Mesothelial cell of epicardium (in vitro differentiated cells): ENCODE results near the gene DDAH1. TPM values are rescaled to one million over a fixed set of nuclear protein-coding genes. Genes with fewer than 3 reads are reported as not detected.

Source experiments
- DNase-seq, 2 experiments: peaks; one replicate each; pipeline ENCODE4 v3.0.0; 2021; ENCODE audit warnings: low spot score in 2 of 2; ENCODE audit not compliant: unreplicated experiment in 2 of 2
- H3K27ac Mint-ChIP-seq: 2 replicates; pipeline ENCODE4 v1.8.0; 2021; ENCODE audit warnings: mixed read lengths
- H3K27me3 Mint-ChIP-seq: 2 replicates; pipeline ENCODE4 v1.8.0; 2021; ENCODE audit warnings: low read depth, mixed read lengths
- H3K36me3 Mint-ChIP-seq: 2 replicates; pipeline ENCODE4 v1.8.0; 2021; ENCODE audit warnings: mixed read lengths
- H3K4me1 Mint-ChIP-seq: 2 replicates; pipeline ENCODE4 v1.8.0; 2021; ENCODE audit warnings: mixed read lengths
- H3K4me3 Mint-ChIP-seq: 2 replicates; pipeline ENCODE4 v1.8.0; 2021; ENCODE audit warnings: mild to moderate bottlenecking, moderate library complexity, mixed read lengths
- H3K9me3 Mint-ChIP-seq: 2 replicates; pipeline ENCODE4 v1.8.0; 2021; ENCODE audit warnings: mixed read lengths
- total RNA-seq: library from RNA; stranded (reverse); gene quantifications from 3 replicates; pipeline ENCODE4 v1.2.1, GENCODE V29; 2021
- TF ChIP-seq, protein P1 (sequence below): fragments of 200-600 bp; sonication (generic); IDR thresholded peaks from one replicate; pipeline ENCODE4 v1.5.0; 2021; ENCODE audit warnings: antibody characterized with exemption; ENCODE audit not compliant: unreplicated experiment

The DDAH1 gene
- total RNA-seq, 1 donor from 2014 or later, result 26.1 TPM

DNA sequence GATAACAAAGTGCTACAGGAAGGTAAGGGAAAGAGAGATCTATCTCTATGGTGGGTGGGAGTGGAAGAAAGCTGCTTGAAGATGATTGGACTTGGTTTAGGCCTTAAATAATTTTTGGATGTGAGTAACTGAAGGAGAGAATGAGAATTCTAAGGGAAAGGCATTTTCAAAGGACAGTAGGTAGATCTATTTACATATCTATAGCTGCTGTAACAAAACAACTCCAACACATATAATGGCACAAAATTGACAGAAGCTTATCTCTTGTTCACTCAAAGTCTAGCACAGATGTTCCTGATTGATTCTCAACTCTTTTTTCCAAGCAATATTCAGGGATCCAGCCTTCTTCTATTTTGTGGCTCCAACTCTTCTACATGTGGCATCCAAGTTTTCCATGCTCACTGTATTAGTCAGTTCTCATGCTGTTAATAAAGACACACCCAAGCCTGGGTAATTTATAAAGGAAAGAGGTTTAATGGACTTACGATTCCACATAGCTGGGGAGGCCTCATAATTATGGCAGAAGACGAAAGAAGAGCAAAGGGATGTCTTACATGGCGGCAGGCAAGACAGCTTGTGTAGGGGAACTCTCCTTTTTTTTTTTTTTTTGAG lies 3.1 kb upstream of the DDAH1 start:
- TF ChIP-seq, protein P1, sequence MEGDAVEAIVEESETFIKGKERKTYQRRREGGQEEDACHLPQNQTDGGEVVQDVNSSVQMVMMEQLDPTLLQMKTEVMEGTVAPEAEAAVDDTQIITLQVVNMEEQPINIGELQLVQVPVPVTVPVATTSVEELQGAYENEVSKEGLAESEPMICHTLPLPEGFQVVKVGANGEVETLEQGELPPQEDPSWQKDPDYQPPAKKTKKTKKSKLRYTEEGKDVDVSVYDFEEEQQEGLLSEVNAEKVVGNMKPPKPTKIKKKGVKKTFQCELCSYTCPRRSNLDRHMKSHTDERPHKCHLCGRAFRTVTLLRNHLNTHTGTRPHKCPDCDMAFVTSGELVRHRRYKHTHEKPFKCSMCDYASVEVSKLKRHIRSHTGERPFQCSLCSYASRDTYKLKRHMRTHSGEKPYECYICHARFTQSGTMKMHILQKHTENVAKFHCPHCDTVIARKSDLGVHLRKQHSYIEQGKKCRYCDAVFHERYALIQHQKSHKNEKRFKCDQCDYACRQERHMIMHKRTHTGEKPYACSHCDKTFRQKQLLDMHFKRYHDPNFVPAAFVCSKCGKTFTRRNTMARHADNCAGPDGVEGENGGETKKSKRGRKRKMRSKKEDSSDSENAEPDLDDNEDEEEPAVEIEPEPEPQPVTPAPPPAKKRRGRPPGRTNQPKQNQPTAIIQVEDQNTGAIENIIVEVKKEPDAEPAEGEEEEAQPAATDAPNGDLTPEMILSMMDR, result no peak
- H3K4me3 Mint-ChIP-seq, result no peak overlapping the region

DNA sequence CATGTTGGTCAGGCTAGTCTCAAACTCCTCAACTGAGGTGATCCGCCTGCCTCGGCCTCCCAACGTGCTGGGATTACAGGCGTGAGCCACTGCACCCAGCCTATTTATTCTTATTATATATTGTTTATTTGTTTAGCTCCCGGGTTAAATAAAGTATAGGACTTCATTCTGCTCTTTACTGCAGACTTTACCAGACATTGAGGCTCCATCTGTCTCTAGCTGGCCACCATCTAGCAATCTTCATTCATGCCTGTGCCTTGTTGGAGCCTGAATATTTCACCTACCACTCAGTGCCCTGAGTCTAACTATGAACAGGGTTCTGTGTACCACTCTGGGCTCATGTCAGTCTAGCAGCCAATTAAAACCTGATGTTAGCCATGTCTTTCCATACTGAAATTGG lies 2.1 kb upstream of the DDAH1 start:
- H3K36me3 Mint-ChIP-seq, result no peaks in the 10 kb centered on the region
- peaks cover 23% of the 10 kb centered on the region for H3K4me1 Mint-ChIP-seq
- no peaks in the 10 kb centered on the region for H3K27me3 Mint-ChIP-seq
- TF ChIP-seq, protein P1, result no peak
- H3K9me3 Mint-ChIP-seq, result no peaks in the 10 kb centered on the region
- no peak overlapping the region for H3K27ac Mint-ChIP-seq
- H3K4me3 Mint-ChIP-seq, result no peak overlapping the region
- DNase-seq, result no peak

More for the DNA sequence above, 3.1 kb upstream of the DDAH1 start:
- Mint-ChIP-seq H3K9me3 (no peaks in the 10 kb centered on the region), H3K36me3 (no peaks in the 10 kb centered on the region), H3K4me1 (peaks cover 25% of the 10 kb centered on the region), H3K27me3 (no peaks in the 10 kb centered on the region), H3K27ac (no peak overlapping the region)
- no peak for DNase-seq

DNA sequence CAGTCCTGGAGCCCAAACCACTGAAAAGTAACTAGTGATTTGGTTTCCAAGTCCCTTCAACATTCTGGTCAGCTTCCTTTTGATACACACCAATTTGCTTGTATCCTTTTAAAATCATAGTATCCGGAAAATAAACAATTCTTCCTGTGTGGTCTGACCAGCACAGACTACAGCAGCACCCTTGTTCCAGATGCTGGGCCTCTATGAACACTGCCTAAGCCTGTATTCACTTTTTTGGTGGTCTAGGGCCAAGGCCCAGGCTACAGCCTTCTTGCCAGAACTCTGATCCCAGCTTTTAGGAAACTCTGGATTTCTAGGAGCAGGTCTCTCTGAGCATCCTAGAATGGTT lies 801 bp upstream of the DDAH1 start:
- peak overlapping the region; percentile 62 for H3K4me3 Mint-ChIP-seq
- peaks cover 24% of the 10 kb centered on the region for H3K4me1 Mint-ChIP-seq
- H3K9me3 Mint-ChIP-seq, result no peaks in the 10 kb centered on the region
- H3K36me3 Mint-ChIP-seq, result no peaks in the 10 kb centered on the region
- no peak for DNase-seq
- peak overlapping the region; percentile 64 for H3K27ac Mint-ChIP-seq
- TF ChIP-seq, protein P1, result no peak
- H3K27me3 Mint-ChIP-seq, result no peaks in the 10 kb centered on the region

DNA sequence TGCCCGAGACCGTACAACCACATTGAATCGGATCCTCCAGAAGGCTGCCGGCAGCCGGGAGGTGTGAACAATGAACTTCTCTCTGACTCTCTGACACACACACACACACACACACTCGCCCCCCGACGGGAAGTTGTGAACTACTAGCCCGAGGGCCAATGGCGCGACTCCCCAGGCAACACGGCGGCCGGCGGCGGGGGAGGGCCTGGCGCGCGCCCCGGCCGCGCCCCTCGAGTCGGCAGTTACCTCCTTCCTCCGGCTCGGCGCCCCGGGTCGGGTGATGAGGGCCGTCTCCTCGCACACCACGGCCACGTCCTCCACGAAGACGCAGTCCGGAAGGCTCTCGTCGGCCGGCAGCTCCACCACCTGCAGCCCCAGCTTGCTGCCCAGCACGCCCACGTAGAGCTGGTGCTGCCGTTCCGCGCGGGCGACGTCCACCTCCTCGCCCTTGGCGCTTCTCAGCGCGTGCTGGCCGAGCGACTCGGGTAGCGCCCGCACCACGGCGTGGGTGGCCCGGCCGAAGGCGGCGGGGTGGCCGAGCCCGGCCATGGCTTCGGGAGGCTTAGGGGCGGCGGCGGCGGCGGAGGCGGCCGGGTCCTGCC lies 361 bp downstream of the DDAH1 start:
- no peak overlapping the region for H3K27ac Mint-ChIP-seq

DNA sequence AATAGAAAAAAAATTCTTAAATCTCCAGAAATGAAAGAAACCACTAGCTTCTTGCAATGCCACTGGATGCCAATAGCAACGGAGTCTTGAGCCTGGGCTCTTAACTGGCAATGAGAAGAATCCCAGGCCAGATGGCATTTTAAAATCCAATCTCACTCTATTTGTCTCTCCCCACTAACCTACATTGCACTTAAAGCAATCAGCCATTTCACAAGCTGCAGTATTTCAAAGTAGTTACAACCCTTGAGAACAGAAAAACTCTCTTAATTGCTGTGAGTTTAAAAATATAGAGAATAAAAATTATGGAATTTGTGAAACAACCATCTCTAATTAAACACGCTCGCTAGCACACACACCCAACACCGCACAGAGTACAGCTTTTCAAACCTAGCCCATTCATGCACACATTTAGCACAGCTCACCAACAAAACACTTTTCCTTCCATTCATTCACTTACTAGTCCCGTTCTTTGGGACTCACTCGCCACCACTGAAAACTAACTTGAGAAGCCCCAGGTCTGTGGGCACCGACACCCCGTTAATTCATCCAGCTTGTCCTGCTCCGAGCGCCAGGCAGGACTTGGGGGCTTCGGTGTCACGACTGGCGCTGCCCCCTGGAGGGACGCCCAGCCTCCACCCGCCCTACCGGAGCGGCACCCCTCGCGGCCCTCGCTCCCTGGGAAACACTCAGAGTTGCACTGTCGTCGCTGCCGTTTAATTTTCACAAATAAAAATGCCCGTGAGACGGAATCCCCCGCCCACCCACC lies 1.0 kb downstream of the DDAH1 start:
- Mint-ChIP-seq H3K9me3 (no peaks in the 10 kb centered on the region), H3K4me1 (peaks cover 37% of the 10 kb centered on the region), H3K27me3 (no peaks in the 10 kb centered on the region), H3K36me3 (no peaks in the 10 kb centered on the region), H3K27ac (no peak overlapping the region), H3K4me3 (peak overlapping the region; percentile 70)
- TF ChIP-seq, protein P1, result no peak
- DNase-seq, result no peak

More for the DNA sequence above, 361 bp downstream of the DDAH1 start:
- no peaks in the 10 kb centered on the region for H3K36me3 Mint-ChIP-seq
- peak overlapping the region; percentile 70 for H3K4me3 Mint-ChIP-seq
- TF ChIP-seq, protein P1, result no peak
- peaks cover 32% of the 10 kb centered on the region for H3K4me1 Mint-ChIP-seq
- H3K9me3 Mint-ChIP-seq, result no peaks in the 10 kb centered on the region
- peak; percentile 32 to 68 for DNase-seq
- H3K27me3 Mint-ChIP-seq, result no peaks in the 10 kb centered on the region
